ENCODE results near the gene TRERF1. TPM values are rescaled to one million over a fixed set of nuclear protein-coding genes. Genes with fewer than 3 reads are reported as not detected.

TRERF1 gene
- 1 to 10 TPM; 3.5 to 3.8 TPM for total RNA-seq

DNA sequence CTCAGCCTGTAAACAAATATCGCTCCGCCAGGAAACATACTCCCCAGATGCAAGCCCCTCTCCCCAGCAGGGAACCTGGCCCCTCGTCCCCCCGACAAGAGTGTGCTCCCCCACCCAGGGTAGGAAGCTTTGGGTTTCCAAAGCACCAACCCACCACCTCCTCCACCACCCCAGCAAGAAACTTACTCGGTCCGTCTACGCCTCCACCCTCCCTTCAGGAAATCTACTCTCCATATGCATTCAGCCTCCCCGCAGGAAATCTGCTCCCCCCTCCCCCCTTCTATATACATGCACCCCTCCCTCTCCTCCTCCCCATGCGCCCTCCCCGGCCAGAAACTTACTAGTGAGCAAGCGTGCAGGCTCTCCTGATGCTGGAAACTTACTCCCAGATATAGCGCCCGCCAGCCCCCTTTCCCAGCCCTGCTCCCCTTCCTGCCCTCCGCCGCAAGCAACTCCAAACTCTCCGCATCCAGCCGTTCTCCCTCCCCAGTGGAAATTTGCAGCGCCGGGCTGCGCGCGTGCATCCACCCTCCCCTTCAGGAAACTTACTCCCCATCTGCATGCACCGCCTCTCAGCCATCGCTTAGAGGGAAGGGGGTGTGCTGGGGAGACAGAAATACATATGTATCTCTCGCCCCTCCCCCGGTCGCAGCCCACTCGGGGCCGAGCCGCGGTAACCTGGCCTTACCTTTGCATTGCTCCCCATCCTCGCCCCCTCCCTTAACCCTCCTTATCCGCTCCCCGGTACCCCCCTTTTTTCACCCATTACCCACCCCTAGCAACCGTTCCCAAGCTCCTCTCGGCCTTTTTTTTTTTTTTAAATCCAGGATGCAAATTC is at the start of gene TRERF1:
Gene TRERF1, minus strand, starts transcription at position 594 of the 838 bp plus-strand sequence. CDS start 182,336 bp downstream, outside the sequence.
- H3K9ac ChIP-seq (ENCODE audit: low read depth in 2 of 2, low read length in 2 of 2) = peak within 1 kb of the TSS; percentile 87 to 92
- intact Hi-C loops (cut with DNase I) = no loop called here
- H3K4me1 ChIP-seq = no peaks in the 10 kb centered on the region
- TF ChIP-seq, protein P1, sequence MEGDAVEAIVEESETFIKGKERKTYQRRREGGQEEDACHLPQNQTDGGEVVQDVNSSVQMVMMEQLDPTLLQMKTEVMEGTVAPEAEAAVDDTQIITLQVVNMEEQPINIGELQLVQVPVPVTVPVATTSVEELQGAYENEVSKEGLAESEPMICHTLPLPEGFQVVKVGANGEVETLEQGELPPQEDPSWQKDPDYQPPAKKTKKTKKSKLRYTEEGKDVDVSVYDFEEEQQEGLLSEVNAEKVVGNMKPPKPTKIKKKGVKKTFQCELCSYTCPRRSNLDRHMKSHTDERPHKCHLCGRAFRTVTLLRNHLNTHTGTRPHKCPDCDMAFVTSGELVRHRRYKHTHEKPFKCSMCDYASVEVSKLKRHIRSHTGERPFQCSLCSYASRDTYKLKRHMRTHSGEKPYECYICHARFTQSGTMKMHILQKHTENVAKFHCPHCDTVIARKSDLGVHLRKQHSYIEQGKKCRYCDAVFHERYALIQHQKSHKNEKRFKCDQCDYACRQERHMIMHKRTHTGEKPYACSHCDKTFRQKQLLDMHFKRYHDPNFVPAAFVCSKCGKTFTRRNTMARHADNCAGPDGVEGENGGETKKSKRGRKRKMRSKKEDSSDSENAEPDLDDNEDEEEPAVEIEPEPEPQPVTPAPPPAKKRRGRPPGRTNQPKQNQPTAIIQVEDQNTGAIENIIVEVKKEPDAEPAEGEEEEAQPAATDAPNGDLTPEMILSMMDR (IDR thresholded peaks at IDR 0.05) = no peak
- no peaks in the 10 kb centered on the region for H3K9me3 ChIP-seq
- peak; percentile 75 for DNase-seq
- H3K36me3 ChIP-seq = no peaks in the 10 kb centered on the region
- H3K27ac ChIP-seq = peak within 1 kb of the TSS; percentile 93
- peak within 1 kb of the TSS; percentile 81 for H3K4me3 ChIP-seq
- no peaks in the 10 kb centered on the region for H3K27me3 ChIP-seq

DNA sequence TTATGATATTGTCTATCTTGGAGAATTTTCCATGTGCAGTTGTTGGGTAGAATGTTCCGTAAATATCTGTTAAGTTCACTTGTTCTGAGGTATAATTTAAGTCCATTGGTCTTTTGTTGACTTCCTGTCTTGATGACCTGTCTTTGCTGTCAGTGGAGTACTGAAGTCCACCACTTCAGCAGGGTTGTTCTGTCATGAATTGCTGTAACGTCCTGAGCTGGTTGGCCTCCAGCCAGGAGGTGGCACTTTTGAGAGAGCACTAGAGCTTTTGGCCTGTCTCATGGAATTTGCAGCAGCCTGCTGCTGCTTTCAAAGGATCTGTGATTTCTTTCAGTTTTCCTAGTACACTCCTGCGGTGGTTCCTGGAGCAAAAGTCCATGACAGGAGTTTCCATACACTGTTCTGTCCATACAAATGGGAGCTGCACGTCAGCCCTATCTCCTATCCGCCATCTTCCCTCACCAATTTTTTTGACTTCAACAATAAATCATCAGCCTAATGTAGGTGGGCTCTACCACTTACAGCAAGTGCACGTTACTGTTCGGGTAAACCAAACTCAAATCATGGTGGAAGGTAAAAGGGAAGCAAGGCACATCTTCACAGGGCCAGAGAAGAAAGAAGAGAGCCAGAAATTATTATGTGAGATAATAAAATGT is 46.9 kb upstream of the TRERF1 start:
- Histone ChIP-seq H3K9me3 (no peaks in the 10 kb centered on the region), H3K9ac (ENCODE audit: low read depth in 2 of 2, low read length in 2 of 2) (no peak overlapping the region), H3K27me3 (no peaks in the 10 kb centered on the region), H3K27ac (no peak overlapping the region), H3K36me3 (no peaks in the 10 kb centered on the region), H3K4me1 (no peaks in the 10 kb centered on the region), H3K4me3 (no peak overlapping the region)
- intact Hi-C loops (cut with DNase I) = no loop called here
- no peak for DNase-seq
- TF ChIP-seq, protein P1 (IDR thresholded peaks at IDR 0.05) = no peak

DNA sequence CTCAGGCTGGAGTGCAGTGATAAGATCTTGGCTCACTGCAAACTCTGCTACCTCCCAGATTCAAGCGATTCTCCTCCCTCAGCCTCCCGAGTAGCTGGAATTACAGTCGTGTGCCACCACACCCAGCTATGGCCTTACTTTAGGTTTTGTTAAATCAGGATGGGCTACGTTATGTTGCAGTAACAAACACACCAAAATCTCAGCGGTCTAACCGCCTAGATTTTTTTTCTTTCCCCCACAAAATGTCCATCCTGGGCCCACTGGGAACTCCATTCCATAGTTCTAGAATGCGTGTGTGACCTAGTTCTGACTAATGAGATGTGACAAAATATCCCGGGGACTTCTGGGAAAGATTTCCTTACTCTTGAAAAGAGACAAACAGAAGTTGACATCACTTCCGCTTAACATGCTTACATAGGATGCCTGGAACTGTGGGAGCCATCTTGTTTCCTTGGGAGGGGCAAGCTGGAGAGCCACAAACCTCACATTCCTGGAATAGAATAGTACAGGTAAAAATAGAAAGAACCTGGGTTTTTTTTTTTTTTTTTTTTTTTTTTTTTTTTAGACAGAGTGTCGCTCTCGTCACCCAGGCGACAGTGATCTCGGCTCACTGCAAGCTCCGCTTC is 42.3 kb upstream of the TRERF1 start:
- no peaks in the 10 kb centered on the region for H3K4me1 ChIP-seq
- DNase-seq = no peak
- H3K9ac ChIP-seq (ENCODE audit: low read depth in 2 of 2, low read length in 2 of 2) = no peak overlapping the region
- no peak overlapping the region for H3K27ac ChIP-seq
- no peaks in the 10 kb centered on the region for H3K27me3 ChIP-seq
- TF ChIP-seq, protein P1 (IDR thresholded peaks at IDR 0.05) = no peak
- intact Hi-C loops (cut with DNase I) = no loop called here
- H3K4me3 ChIP-seq = no peak overlapping the region
- H3K9me3 ChIP-seq = no peaks in the 10 kb centered on the region
- no peaks in the 10 kb centered on the region for H3K36me3 ChIP-seq

DNA sequence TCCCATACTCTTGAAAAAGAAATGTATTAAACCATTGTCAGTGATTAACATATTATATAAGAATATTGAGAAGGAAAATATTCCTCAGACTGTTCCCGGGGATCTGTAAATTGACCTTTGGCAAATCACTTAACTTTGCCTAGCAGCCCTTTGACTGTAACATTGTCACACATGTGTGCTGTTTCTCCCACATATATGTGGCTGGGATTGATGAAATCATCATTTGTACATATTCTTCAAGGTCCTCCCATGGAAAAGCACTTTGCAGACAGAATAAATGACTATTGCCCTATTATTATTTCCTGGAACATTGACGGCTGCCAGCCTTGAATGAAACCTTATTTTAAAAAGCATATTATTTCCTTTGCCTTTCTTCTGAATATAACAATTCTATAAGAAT is 36.4 kb upstream of the TRERF1 start:
- intact Hi-C loops (cut with DNase I) = no loop called here
- no peaks in the 10 kb centered on the region for H3K36me3 ChIP-seq
- no peak overlapping the region for H3K27ac ChIP-seq
- no peak overlapping the region for H3K9ac ChIP-seq (ENCODE audit: low read depth in 2 of 2, low read length in 2 of 2)
- H3K4me1 ChIP-seq = no peaks in the 10 kb centered on the region
- H3K9me3 ChIP-seq = no peaks in the 10 kb centered on the region
- no peak for DNase-seq
- no peak overlapping the region for H3K4me3 ChIP-seq
- TF ChIP-seq, protein P1 (IDR thresholded peaks at IDR 0.05) = no peak
- H3K27me3 ChIP-seq = no peaks in the 10 kb centered on the region

GRCh38 chr6:42484261-42484660 is 32.5 kb upstream of the TRERF1 start:
- TF ChIP-seq, protein P1 (IDR thresholded peaks at IDR 0.05) = no peak
- intact Hi-C loops (cut with DNase I) = no loop called here
- H3K4me3 ChIP-seq = no peak overlapping the region
- no peaks in the 10 kb centered on the region for H3K4me1 ChIP-seq
- DNase-seq = no peak
- no peak overlapping the region for H3K27ac ChIP-seq
- no peaks in the 10 kb centered on the region for H3K9me3 ChIP-seq
- no peak overlapping the region for H3K9ac ChIP-seq (ENCODE audit: low read depth in 2 of 2, low read length in 2 of 2)
- H3K36me3 ChIP-seq = no peaks in the 10 kb centered on the region
- H3K27me3 ChIP-seq = no peaks in the 10 kb centered on the region
